Pancreas (tissue), 10 donors: ENCODE measurements around the gene PPP1R37. TPM values are rescaled to one million over a fixed set of nuclear protein-coding genes. Genes with fewer than 3 reads are reported as not detected.

Source experiments
- ATAC-seq, 4 donors: fragments of 200-7000 bp; cut with Tn5 transposase; one replicate each; pipeline versions ENCODE4 v1.8.0 to v1.9.1; 2020; ENCODE audit warnings: mild to moderate bottlenecking in 4 of 4, moderate library complexity in 4 of 4
- DNase-seq, 6 donors: peaks; one replicate each; pipeline ENCODE4 v3.0.0-alpha.2; 2020
- FAIRE-seq: peaks from 2 replicates; lab custom pipeline; 2012; peaks lifted over from hg19 to GRCh38; lab: Jason Lieb, UNC
- H3K27ac ChIP-seq, 4 donors: fragments of 200-600 bp; sonication (generic); 1 replicate in 3 of 4; 2 replicates in 1 of 4; pipeline versions ENCODE4 v1.5.0 to v1.8.0; 2020
- H3K27me3 ChIP-seq, 4 donors: fragments of 200-600 bp; one replicate each; pipeline ENCODE4 v1.8.0; 2021
- H3K36me3 ChIP-seq, 3 donors: fragments of 200-600 bp; sonication (generic) in 1 of 3; one replicate each; pipeline versions ENCODE4 v1.5.0 to v1.8.0; 2020 to 2021
- H3K4me1 ChIP-seq, 3 donors: fragments of 200-600 bp; one replicate each; pipeline ENCODE4 v1.8.0; 2021
- H3K4me3 ChIP-seq, 4 donors: fragments of 200-600 bp; sonication (generic) in 2 of 4; one replicate each; pipeline versions ENCODE4 v1.5.0 to v1.8.0; 2020 to 2021
- H3K9me3 ChIP-seq, 4 donors: fragments of 200-600 bp; one replicate each; pipeline ENCODE4 v1.8.0; 2021
- CTCF ChIP-seq, 4 donors: fragments of 200-600 bp; sonication (generic) in 3 of 4; IDR thresholded peaks; one replicate each; pipeline versions ENCODE4 v1.5.0 to v1.8.0; 2021; ENCODE audit warnings: antibody characterized with exemption in 4 of 4
- WGBS, 2 donors: extraction: QIAGEN DNeasy Blood & Tissue Kit; methylation state at CpG; one replicate each; pipeline ENCODE4 v1.1.7; 2013; 5-methylcytosine and 5-hydroxymethylcytosine counted together
- intact Hi-C, 3 donors: fragments of 100-400 bp; cut with DNase I; formaldehyde crosslinking; loops; one replicate each; pipeline versions ENCODE4 v1.11.1 to v1.14.2; 2022
- polyA plus RNA-seq, 2 donors: library from polyadenylated mRNA; stranded (reverse); fragments of 200-250 nt; gene quantifications; one replicate each; pipeline ENCODE4 v1.2.3, GENCODE V29; 2013
- total RNA-seq, 6 donors: library from RNA; stranded (reverse); fragmentation: NEBNext Ultra II Directional in 4 of 6; extraction: Animal tissue kit (Norgen Biotek cat#: 25700) in 4 of 6; gene quantifications; one replicate each; pipeline versions ENCODE4 v1.2.1 to v1.2.4, GENCODE V29; 2021 to 2023
- donor health status: healthy with polysubstance abuse.
- donor health status: DM: no; HTN: no; CAD: no; lungs with moderate emphysema.
- donor health status: DM: no; HTN: no; CAD: no.
- donor health status: control.
- donor health status: control.
- donor health status: Bipolar disorder and iron deficiency.
- donor health status: DM: yes; HTN: yes; CAD: no.
- donor health status: DM: no; HTN: no; CAD: no.
- donor health status: DM: no; HTN: no; CAD: no.
- donor health status: DM: yes; HTN: yes; CAD: no.

Gene PPP1R37
- total and polyA plus RNA-seq, 8 donors: 13.0 to 57.4 (median 15.3) TPM

GRCh38 chr19:45096700-45097099, 3.7 kb downstream of the PPP1R37 start:
- peaks cover 28 to 37% (median 34%) of the 10 kb centered on the region in 3 donors for H3K4me1 ChIP-seq
- TF ChIP-seq CTCF (IDR thresholded peaks at IDR 0.05): no peak

DNA sequence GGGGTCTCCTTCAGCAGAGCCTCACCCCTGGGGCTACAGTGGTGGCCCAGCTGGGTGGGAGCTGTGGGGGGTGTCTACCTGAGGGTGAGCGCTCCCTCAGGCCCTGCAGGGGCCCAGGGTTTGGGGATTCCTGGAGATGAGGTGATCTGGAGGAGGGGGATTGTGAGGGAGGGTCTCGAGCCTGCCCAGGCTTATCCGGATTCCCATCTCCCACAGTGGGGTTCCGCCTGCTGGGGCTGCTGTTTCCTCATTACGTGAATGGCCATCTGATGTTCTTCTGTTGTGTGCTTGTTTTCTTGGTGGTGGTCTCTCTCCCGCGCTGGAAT, 4.4 kb downstream of the PPP1R37 start:
- 58 to 65% methylated on average over 7 of the region's 7 CpGs for WGBS, 2 donors
- H3K4me3 ChIP-seq: no peak overlapping the region

More at GRCh38 chr19:45096700-45097099, 3.7 kb downstream of the PPP1R37 start:
- no peak overlapping the region for H3K4me3 ChIP-seq
- intact Hi-C loops: no loop called here
- DNase-seq: no peak
- no peaks in the 10 kb centered on the region for H3K27me3 ChIP-seq
- ATAC-seq: no peak
- no peaks in the 10 kb centered on the region for H3K9me3 ChIP-seq
- no peak for FAIRE-seq
- WGBS, 2 donors: 85 to 89% methylated on average over 7 of the region's 7 CpGs
- H3K27ac ChIP-seq: no peak overlapping the region
- no peaks in the 10 kb centered on the region for H3K36me3 ChIP-seq

DNA sequence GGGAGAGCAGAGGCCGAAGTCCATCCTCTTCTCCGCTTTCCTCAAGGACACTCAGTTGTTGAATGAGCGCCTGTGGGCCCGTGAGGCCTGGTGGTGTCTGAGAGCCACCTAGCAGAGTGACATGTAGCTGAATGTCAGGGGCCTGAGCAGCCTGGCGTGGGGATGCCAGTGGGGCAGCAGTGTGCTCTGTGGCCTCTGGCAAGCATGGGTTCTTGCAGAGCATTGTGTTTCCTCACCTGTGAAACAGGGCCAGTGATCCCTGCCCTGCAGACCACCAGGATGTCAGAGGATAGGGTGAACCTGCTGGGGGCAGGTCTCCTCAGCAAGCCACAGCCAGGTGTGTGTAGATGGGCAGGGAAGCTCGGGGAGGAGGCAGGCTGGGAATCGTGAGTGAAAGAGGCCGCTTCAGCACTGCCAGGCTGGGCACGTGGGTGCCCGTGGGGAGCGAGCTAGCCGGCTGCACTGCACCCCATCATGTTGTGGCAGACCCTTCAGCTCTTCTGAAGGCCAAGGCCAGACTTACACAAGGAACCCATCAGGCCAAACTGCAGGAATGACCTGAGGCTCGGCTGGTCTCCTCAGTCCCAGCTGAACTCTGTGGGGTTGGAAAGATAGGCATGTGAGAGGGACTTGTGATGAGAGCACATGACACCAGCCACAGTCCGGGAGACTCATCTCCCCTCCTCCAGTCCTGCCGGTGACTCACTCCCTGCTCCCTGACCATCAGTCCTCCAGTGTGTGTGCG, 5.0 kb downstream of the PPP1R37 start:
- no peaks in the 10 kb centered on the region for H3K27me3 ChIP-seq
- ATAC-seq (peak in 3 of 4 donors; percentile 47 to 78 (median 76)), FAIRE-seq (no peak), DNase-seq (peak in 1 of 6 donors; percentile 61)
- no peaks in the 10 kb centered on the region for H3K9me3 ChIP-seq
- H3K36me3 ChIP-seq: no peaks in the 10 kb centered on the region
- peaks cover 28 to 37% (median 34%) of the 10 kb centered on the region in 3 donors for H3K4me1 ChIP-seq
- H3K27ac ChIP-seq: peak overlapping the region in 3 of 4 donors; percentile 11 to 68 (median 58)
- WGBS, 2 donors: 47 to 48% methylated on average over 16 of the region's 16 CpGs
- no peak overlapping the region for H3K4me3 ChIP-seq
- TF ChIP-seq CTCF (IDR thresholded peaks at IDR 0.05): no peak
- intact Hi-C loops: no loop called here

More for the DNA sequence above, 4.4 kb downstream of the PPP1R37 start:
- Histone ChIP-seq H3K9me3 (no peaks in the 10 kb centered on the region), H3K36me3 (no peaks in the 10 kb centered on the region), H3K27me3 (no peaks in the 10 kb centered on the region), H3K27ac (peak overlapping the region in 2 of 4 donors; percentile 58 to 68), H3K4me1 (peaks cover 28 to 37% (median 34%) of the 10 kb centered on the region in 3 donors)
- DNase-seq (no peak), ATAC-seq (no peak), FAIRE-seq (no peak)
- TF ChIP-seq CTCF (IDR thresholded peaks at IDR 0.05): no peak
- intact Hi-C loops: no loop called here

DNA sequence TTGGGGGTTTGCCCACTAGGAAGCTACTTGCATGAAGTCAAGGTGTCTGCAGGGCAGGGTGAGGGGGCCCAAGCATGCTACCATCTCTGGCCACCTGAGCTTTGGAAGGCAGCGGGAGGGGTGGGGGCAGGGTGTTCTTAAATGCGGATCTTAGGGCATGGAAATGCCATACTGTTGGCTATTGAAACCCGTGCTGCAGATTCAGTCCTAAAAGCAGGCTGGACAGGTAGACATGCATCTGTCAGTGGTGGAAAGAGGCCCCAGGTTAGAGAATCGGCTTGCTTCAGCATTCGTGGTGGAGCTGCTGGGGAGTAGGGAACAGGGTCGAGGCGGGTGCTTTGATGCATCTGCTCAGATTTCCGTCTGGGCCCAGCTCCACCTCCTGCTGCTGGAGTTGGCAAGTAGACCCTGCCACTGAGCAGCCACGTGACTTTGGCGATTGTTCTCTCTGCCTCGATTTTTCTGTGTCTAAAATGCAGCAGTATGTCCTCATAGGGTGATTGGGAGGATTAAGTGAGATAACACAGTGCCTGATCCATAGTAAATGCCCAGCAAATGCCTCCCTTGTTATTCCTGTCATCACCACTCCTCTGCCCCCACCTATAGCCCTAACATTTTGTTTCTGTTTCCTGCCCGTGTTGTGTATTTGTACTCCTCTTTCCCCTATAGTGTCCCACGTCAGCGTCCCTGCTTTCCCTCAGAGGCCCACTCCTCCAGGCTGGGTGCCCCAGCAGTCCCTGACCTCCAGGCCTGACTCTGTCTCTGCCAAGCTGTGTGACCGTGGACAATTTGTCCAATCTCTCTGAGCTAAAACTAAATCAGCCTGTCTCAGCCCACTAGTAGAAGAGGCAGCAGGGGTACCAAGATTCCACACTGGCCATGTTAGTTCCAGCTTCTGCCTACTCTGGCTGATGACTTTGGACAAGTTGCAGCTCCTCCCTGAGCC, 5.8 kb downstream of the PPP1R37 start:
- peaks cover 28 to 37% (median 32%) of the 10 kb centered on the region in 3 donors for H3K4me1 ChIP-seq
- H3K27ac ChIP-seq: peak overlapping the region; percentile 24 to 78 (median 61)
- ATAC-seq (peak in 3 of 4 donors; percentile 21 to 46 (median 34)), FAIRE-seq (no peak), DNase-seq (no peak)
- H3K4me3 ChIP-seq: no peak overlapping the region
- no peaks in the 10 kb centered on the region for H3K36me3 ChIP-seq
- no peaks in the 10 kb centered on the region for H3K9me3 ChIP-seq
- H3K27me3 ChIP-seq: no peaks in the 10 kb centered on the region
- no peak for TF ChIP-seq CTCF (IDR thresholded peaks at IDR 0.05)
- intact Hi-C loops: no loop called here
- 37 to 39% methylated on average over 15 of the region's 15 CpGs for WGBS, 2 donors
